Spleen (tissue), 11 donors: ENCODE data around the gene NCOR2. TPM values are rescaled to one million over a fixed set of nuclear protein-coding genes. Genes with fewer than 3 reads are reported as not detected.

Experiments
- DNase-seq: peaks from one replicate; pipeline ENCODE4 v3.0.0-alpha.2; 2020
- H3K27ac ChIP-seq, 8 donors: fragments of 200-600 bp; sonication (generic) in 7 of 8; 1 replicate in 4 of 8; 2 replicates in 4 of 8; pipeline versions ENCODE4 v1.5.0 to v1.8.0; 2016 to 2021; ENCODE audit warnings: inconsistent platforms in 4 of 8, mild to moderate bottlenecking in 4 of 8, moderate library complexity in 1 of 8
- H3K27me3 ChIP-seq, 7 donors: fragments of 200-600 bp; sonication (generic) in 6 of 7; replicated peaks in 1 of 7; 1 replicate in 4 of 7; 2 replicates in 3 of 7; pipeline versions ENCODE4 v1.5.0 to v1.8.0; 2016 to 2021; ENCODE audit warnings: inconsistent platforms in 3 of 7, mild to moderate bottlenecking in 1 of 7
- H3K36me3 ChIP-seq, 6 donors: fragments of 200-600 bp; sonication (generic) in 5 of 6; 1 replicate in 4 of 6; 2 replicates in 2 of 6; pipeline versions ENCODE4 v1.5.0 to v1.8.0; 2016 to 2021; ENCODE audit warnings: inconsistent platforms in 2 of 6
- H3K4me1 ChIP-seq, 6 donors: fragments of 200-600 bp; sonication (generic) in 5 of 6; 1 replicate in 3 of 6; 2 replicates in 3 of 6; pipeline versions ENCODE4 v1.5.0 to v1.8.0; 2016 to 2021; ENCODE audit warnings: inconsistent platforms in 3 of 6
- H3K4me3 ChIP-seq, 8 donors: fragments of 200-600 bp; sonication (generic) in 7 of 8; 1 replicate in 4 of 8; 2 replicates in 4 of 8; pipeline versions ENCODE4 v1.5.0 to v1.8.0; 2016 to 2021; ENCODE audit warnings: inconsistent platforms in 4 of 8, mild to moderate bottlenecking in 4 of 8, moderate library complexity in 2 of 8
- H3K9me3 ChIP-seq, 8 donors: fragments of 200-600 bp; sonication (generic) in 7 of 8; 1 replicate in 4 of 8; 2 replicates in 4 of 8; pipeline versions ENCODE4 v1.5.0 to v1.8.0; 2016 to 2021; ENCODE audit warnings: inconsistent platforms in 4 of 8
- CTCF ChIP-seq, 11 experiments: fragments of 200-600 bp in 7 of 11; fragments of 450-650 bp in 4 of 11; sonication (generic) in 4 of 11; IDR thresholded peaks in 8 of 11; conservative IDR thresholded peaks in 3 of 11; 1 replicate in 7 of 11; 2 replicates in 4 of 11; pipeline versions ENCODE4 v1.4.0 to v1.8.0; 2016 to 2021; ENCODE audit warnings: antibody characterized with exemption in 11 of 11, inconsistent platforms in 4 of 11, mild to moderate bottlenecking in 1 of 11
- POLR2A ChIP-seq, 3 donors: fragments of 450-650 bp; IDR thresholded peaks; one replicate each; pipeline ENCODE4 v1.5.1; 2017; ENCODE audit warnings: antibody characterized with exemption in 3 of 3, mild to moderate bottlenecking in 1 of 3
- POLR2AphosphoS5 ChIP-seq, 3 donors: sonication (generic); formaldehyde crosslinking; IDR thresholded peaks; one replicate each; pipeline ENCODE4 v1.5.1; 2017; ENCODE audit warnings: antibody characterized with exemption in 3 of 3
- WGBS, 5 donors: extraction: QIAGEN DNeasy Blood & Tissue Kit in 3 of 5; methylation state at CpG; one replicate each; pipeline versions ENCODE4 v1.1.5 to v1.1.7; 2013 to 2018; 5-methylcytosine and 5-hydroxymethylcytosine counted together
- intact Hi-C: fragments of 100-400 bp; cut with DNase I; formaldehyde crosslinking; loops from one replicate; pipeline ENCODE4 v1.15.0; 2023; ENCODE audit warnings: low total_unique reads
- polyA plus RNA-seq, 3 donors: library from polyadenylated mRNA; stranded (reverse); fragments of 200-250 nt; gene quantifications; one replicate each; pipeline ENCODE4 v1.2.1, GENCODE V29; 2013
- total RNA-seq, 7 donors: library from RNA; depleted of rRNA in 3 of 7; stranded (reverse); fragments of >200 nt in 3 of 7; fragmentation: NEBNext Ultra II Directional in 4 of 7; extraction: Animal tissue kit (Norgen Biotek cat#: 25700) in 4 of 7; gene quantifications; one replicate each; pipeline versions ENCODE4 v1.1.0 to v1.2.1, GENCODE V29; 2016 to 2021
- donor health status: healthy with polysubstance abuse.
- donor health status: DM: no; HTN: no; CAD: no; lungs with moderate emphysema.
- donor health status: DM: no; HTN: no; CAD: no.
- donor health status: Bipolar disorder and iron deficiency.
- donor health status: healthy.
- donor health status: DM: no; HTN: no; CAD: no.
- donor health status: DM: yes; HTN: yes; CAD: no.

NCOR2 gene
- total and polyA plus RNA-seq, 10 donors, result 13.2 to 236 (median 157) TPM

- Histone ChIP-seq H3K4me3 (no peak overlapping the region), H3K27me3 (no peaks in the 10 kb centered on the region), H3K36me3 (no peaks in the 10 kb centered on the region), H3K4me1 (peaks cover 0 to 20% (median 2%) of the 10 kb centered on the region in 6 donors), H3K9me3 (no peaks in the 10 kb centered on the region), H3K27ac (no peak overlapping the region)
- TF ChIP-seq POLR2A (IDR thresholded peaks at IDR 0.05) (no peak), POLR2AphosphoS5 (IDR thresholded peaks at IDR 0.05) (no peak), CTCF (IDR thresholded peaks at IDR 0.05 in 8 of 11, conservative IDR thresholded peaks at IDR 0.05 in 3 of 11) (no peak)
- intact Hi-C loops, result no loop called here
- 88 to 97% (median 93%) methylated on average over 8 of the region's 8 CpGs for WGBS, 5 donors
- no peak for DNase-seq
These were observed 34.3 kb upstream of the NCOR2 start for GRCh38 chr12:124601706-124602105.

- intact Hi-C loops, result no loop called here
- WGBS, 5 donors, result 66 to 81% (median 75%) methylated on average over 10 of the region's 10 CpGs
- H3K4me3 ChIP-seq, result no peak overlapping the region
- no peaks in the 10 kb centered on the region for H3K27me3 ChIP-seq
- no peak for TF ChIP-seq POLR2A (IDR thresholded peaks at IDR 0.05)
- TF ChIP-seq POLR2AphosphoS5 (IDR thresholded peaks at IDR 0.05), result no peak
- TF ChIP-seq CTCF (IDR thresholded peaks at IDR 0.05 in 8 of 11, conservative IDR thresholded peaks at IDR 0.05 in 3 of 11), result no peak
- H3K9me3 ChIP-seq, result no peaks in the 10 kb centered on the region
- H3K36me3 ChIP-seq, result no peaks in the 10 kb centered on the region
- no peak overlapping the region for H3K27ac ChIP-seq
- no peak for DNase-seq
- H3K4me1 ChIP-seq, result peaks cover 0 to 9% (median 0%) of the 10 kb centered on the region in 6 donors
These were observed 31.9 kb upstream of the NCOR2 start for GRCh38 chr12:124599074-124599999.

- H3K36me3 ChIP-seq, result no peaks in the 10 kb centered on the region
- TF ChIP-seq POLR2AphosphoS5 (IDR thresholded peaks at IDR 0.05) (no peak), POLR2A (IDR thresholded peaks at IDR 0.05) (no peak), CTCF (IDR thresholded peaks at IDR 0.05 in 8 of 11, conservative IDR thresholded peaks at IDR 0.05 in 3 of 11) (no peak)
- intact Hi-C loops, result no loop called here
These were observed 29.6 kb upstream of the NCOR2 start for GRCh38 chr12:124597041-124597440.

GRCh38 chr12:124595444-124595843 is 28.0 kb upstream of the NCOR2 start:
- no peak for TF ChIP-seq POLR2AphosphoS5 (IDR thresholded peaks at IDR 0.05)
- no peak for TF ChIP-seq POLR2A (IDR thresholded peaks at IDR 0.05)
- TF ChIP-seq CTCF (IDR thresholded peaks at IDR 0.05 in 8 of 11, conservative IDR thresholded peaks at IDR 0.05 in 3 of 11), result no peak
- WGBS, 5 donors, result 62 to 88% (median 82%) methylated on average over 4 of the region's 4 CpGs

More at GRCh38 chr12:124597041-124597440, 29.6 kb upstream of the NCOR2 start:
- Histone ChIP-seq H3K4me3 (no peak overlapping the region), H3K4me1 (peaks cover 3 to 17% (median 15%) of the 10 kb centered on the region in 6 donors), H3K9me3 (no peaks in the 10 kb centered on the region), H3K27ac (no peak overlapping the region), H3K27me3 (no peaks in the 10 kb centered on the region)
- 79 to 91% (median 88%) methylated on average over 2 of the region's 2 CpGs for WGBS, 5 donors
- DNase-seq, result no peak

More at GRCh38 chr12:124595444-124595843, 28.0 kb upstream of the NCOR2 start:
- H3K27ac ChIP-seq, result no peak overlapping the region
- no peaks in the 10 kb centered on the region for H3K27me3 ChIP-seq
- intact Hi-C loops, result no loop called here
- no peaks in the 10 kb centered on the region for H3K36me3 ChIP-seq
- peaks cover 3 to 30% (median 22%) of the 10 kb centered on the region in 6 donors for H3K4me1 ChIP-seq
- H3K9me3 ChIP-seq, result peaks cover 0 to 3% (median 0%) of the 10 kb centered on the region in 8 donors
- no peak for DNase-seq
- H3K4me3 ChIP-seq, result no peak overlapping the region
